ENCODE data around the gene EMC6.
A peak's percentile ranks its signal among the peaks of the same experiment; 100 is the strongest.

Gene EMC6

GRCh38 chr17:3681565-3681964, 13.0 kb downstream of the EMC6 start:
- intact Hi-C loops (cut with micrococcal nuclease) = no loop called here
- no peaks in the 10 kb centered on the region for H3K36me3 Mint-ChIP-seq (ENCODE audit: low read depth)
- no peak overlapping the region for H3K4me3 Mint-ChIP-seq
- peak overlapping the region; percentile 51 for H3K27ac Mint-ChIP-seq
- peaks cover 26% of the 10 kb centered on the region for H3K27me3 Mint-ChIP-seq
- H3K4me1 Mint-ChIP-seq (ENCODE audit: low read depth) = peaks cover 38% of the 10 kb centered on the region
- no peaks in the 10 kb centered on the region for H3K9me3 Mint-ChIP-seq

DNA sequence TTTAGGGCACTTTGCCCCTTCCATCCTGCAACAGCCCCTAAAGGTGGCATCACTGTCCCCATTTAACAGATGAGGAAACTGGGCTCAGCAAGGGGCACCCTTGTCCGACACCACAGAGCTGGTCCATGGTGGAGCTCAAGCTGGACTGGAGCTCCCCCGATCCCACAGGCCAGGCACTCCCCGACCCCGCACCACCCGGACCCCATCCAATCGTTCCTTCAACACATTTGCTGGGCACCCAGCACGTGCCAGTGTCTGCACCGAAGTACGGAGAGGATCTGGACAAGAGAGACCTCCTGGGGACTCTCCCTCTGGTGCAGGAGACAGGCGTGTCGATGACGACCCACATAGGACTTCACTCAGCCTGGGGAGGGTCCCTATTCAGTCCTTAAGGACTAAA, 13.4 kb downstream of the EMC6 start:
- H3K27ac Mint-ChIP-seq = peak overlapping the region; percentile 51

DNA sequence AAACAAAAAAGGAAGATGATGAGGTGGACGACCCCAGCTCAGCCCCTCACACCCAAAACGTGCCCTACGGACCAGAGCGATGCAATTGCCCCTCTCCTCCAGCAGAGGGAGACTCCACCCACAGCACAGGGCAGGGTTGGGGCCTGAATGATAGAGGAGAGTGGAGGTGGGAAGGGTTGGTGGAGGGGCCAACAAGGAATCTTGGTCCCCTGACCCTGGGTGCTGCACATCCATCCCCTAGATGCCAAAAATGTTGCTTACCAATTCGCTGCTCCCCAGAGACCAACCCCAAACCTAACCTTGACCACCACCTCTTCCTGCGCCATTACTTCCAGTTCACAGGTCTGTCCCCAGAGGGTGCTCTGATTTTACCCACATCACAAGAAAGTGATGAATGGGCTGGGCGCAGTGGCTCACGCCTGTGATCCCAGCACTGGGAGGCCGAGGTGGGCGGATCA, 14.5 kb downstream of the EMC6 start:
- intact Hi-C loops (cut with micrococcal nuclease) = loop anchor here (2.0 kb wide), 1 partner anchor 50 kb away; no protein-coding TSS in a partner anchor
- peaks cover 38% of the 10 kb centered on the region for H3K4me1 Mint-ChIP-seq (ENCODE audit: low read depth)
- no peak overlapping the region for H3K4me3 Mint-ChIP-seq
- H3K27me3 Mint-ChIP-seq = peaks cover 25% of the 10 kb centered on the region
- no peaks in the 10 kb centered on the region for H3K9me3 Mint-ChIP-seq
- no peak overlapping the region for H3K27ac Mint-ChIP-seq
- no peaks in the 10 kb centered on the region for H3K36me3 Mint-ChIP-seq (ENCODE audit: low read depth)

More for the DNA sequence above, 13.4 kb downstream of the EMC6 start:
- Mint-ChIP-seq H3K9me3 (no peaks in the 10 kb centered on the region), H3K4me1 (ENCODE audit: low read depth) (peaks cover 38% of the 10 kb centered on the region), H3K27me3 (peaks cover 26% of the 10 kb centered on the region), H3K36me3 (ENCODE audit: low read depth) (no peaks in the 10 kb centered on the region), H3K4me3 (no peak overlapping the region)
- intact Hi-C loops (cut with micrococcal nuclease) = loop anchor here (2.0 kb wide), 1 partner anchor 51 kb away; no protein-coding TSS in a partner anchor

DNA sequence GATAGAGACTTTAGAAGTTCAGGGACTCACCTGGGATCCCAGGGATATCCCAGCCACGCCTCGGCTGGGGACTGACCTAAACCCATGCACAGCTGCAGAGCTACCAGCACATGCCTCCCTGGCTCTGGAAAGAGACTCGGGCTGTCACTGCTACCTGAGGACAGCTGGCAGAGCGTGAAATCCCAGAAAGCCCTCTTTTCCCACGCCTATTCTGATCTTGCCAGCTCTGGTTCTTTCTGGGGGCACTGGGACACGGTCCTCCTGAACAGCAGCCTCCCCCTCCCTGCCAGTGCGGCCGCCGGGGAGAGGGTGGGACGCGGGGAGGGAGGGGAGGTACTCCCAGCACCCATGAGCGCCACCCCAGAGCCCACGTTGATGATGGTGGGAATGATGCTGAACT, 16.6 kb downstream of the EMC6 start:
- Mint-ChIP-seq H3K27ac (no peak overlapping the region), H3K36me3 (ENCODE audit: low read depth) (no peaks in the 10 kb centered on the region), H3K4me3 (no peak overlapping the region), H3K27me3 (peaks cover 25% of the 10 kb centered on the region), H3K4me1 (ENCODE audit: low read depth) (peaks cover 21% of the 10 kb centered on the region), H3K9me3 (no peaks in the 10 kb centered on the region)
- intact Hi-C loops (cut with micrococcal nuclease) = no loop called here

- peaks cover 2% of the 10 kb centered on the region for H3K4me1 Mint-ChIP-seq (ENCODE audit: low read depth)
- H3K27me3 Mint-ChIP-seq = peaks cover 22% of the 10 kb centered on the region
- H3K27ac Mint-ChIP-seq = no peak overlapping the region
- no peaks in the 10 kb centered on the region for H3K9me3 Mint-ChIP-seq
- no peak overlapping the region for H3K4me3 Mint-ChIP-seq
- intact Hi-C loops (cut with micrococcal nuclease) = no loop called here
- no peaks in the 10 kb centered on the region for H3K36me3 Mint-ChIP-seq (ENCODE audit: low read depth)
Measured at GRCh38 chr17:3688027-3688553, 19.5 kb downstream of the EMC6 start.

GRCh38 chr17:3688852-3689261, 20.2 kb downstream of the EMC6 start:
- Mint-ChIP-seq H3K4me3 (no peak overlapping the region), H3K4me1 (ENCODE audit: low read depth) (no peaks in the 10 kb centered on the region), H3K27me3 (peaks cover 20% of the 10 kb centered on the region), H3K9me3 (no peaks in the 10 kb centered on the region), H3K36me3 (ENCODE audit: low read depth) (no peaks in the 10 kb centered on the region), H3K27ac (no peak overlapping the region)
- intact Hi-C loops (cut with micrococcal nuclease) = no loop called here

DNA sequence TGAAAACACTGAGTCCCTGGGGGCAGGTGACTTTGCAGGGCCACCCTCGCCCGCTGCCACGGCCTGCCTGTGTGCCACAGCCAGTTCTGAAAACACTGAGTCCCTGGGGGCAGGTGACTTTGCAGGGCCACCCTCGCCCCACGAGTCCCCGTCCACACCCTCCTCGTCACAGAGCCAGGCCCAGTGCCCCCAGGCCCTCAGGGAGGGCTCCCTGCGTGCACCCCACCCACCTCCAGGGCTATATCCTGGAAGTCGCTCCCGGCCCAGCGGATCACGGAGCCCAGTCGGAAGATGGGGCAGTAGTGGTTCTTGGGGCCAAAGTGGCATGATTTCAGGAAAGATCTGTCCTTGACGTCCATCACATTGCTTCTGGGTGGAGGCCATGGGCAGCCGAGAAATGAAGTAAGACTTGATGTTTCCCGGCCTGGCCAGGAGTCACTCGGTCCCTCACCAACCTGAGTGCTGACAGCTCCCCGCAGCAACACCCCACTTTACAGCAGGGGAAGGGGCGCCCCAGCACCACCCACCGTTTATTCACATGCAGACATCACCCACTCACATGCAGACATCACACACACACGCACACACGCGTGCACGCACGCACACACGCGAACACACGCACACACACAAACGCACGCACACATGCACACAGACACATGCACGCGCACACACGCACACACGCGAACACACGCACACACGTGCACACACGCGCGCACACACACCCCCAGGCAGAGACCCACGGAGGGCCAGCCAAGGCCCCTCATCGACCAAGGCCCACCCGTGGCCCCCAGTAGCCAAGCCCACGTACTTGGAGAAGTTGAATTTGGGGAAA, 20.9 kb downstream of the EMC6 start:
- intact Hi-C loops (cut with micrococcal nuclease) = no loop called here
- H3K27ac Mint-ChIP-seq = no peak overlapping the region
- H3K27me3 Mint-ChIP-seq = peaks cover 21% of the 10 kb centered on the region
- H3K4me1 Mint-ChIP-seq (ENCODE audit: low read depth) = peaks cover under 1% of the 10 kb centered on the region
- no peaks in the 10 kb centered on the region for H3K36me3 Mint-ChIP-seq (ENCODE audit: low read depth)
- H3K4me3 Mint-ChIP-seq = no peak overlapping the region
- no peaks in the 10 kb centered on the region for H3K9me3 Mint-ChIP-seq

- H3K36me3 Mint-ChIP-seq (ENCODE audit: low read depth) = no peaks in the 10 kb centered on the region
- H3K27ac Mint-ChIP-seq = no peak overlapping the region
- intact Hi-C loops (cut with micrococcal nuclease) = no loop called here
- no peaks in the 10 kb centered on the region for H3K9me3 Mint-ChIP-seq
- peaks cover 23% of the 10 kb centered on the region for H3K27me3 Mint-ChIP-seq
- H3K4me1 Mint-ChIP-seq (ENCODE audit: low read depth) = peaks cover 8% of the 10 kb centered on the region
- H3K4me3 Mint-ChIP-seq = no peak overlapping the region
Measured at GRCh38 chr17:3690094-3690715, 21.6 kb downstream of the EMC6 start.

DNA sequence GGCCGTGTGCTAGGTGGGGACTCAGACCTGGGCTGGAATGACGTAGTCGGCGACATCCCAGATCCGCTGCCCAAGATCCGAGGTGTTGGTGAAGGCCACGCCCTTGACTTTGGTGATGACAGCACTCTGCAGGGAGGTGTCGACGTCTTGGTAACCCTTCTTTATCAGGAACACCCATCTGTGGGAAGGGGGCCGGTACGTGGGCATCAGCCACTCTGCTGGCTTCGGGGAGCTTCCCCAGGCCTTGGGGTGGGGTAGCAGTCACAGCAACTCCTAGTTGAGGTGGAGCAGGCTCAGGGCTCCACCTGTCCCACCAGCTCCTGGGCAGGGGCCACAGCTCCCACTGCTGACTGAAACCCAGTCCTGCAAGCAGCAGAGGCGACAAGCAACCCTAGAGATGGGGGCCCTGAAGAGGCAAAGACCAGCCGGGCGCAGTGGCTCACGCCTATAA, 23.0 kb downstream of the EMC6 start:
- Mint-ChIP-seq H3K27ac (no peak overlapping the region), H3K4me1 (ENCODE audit: low read depth) (peaks cover 20% of the 10 kb centered on the region), H3K4me3 (no peak overlapping the region), H3K27me3 (peaks cover 28% of the 10 kb centered on the region), H3K36me3 (ENCODE audit: low read depth) (no peaks in the 10 kb centered on the region), H3K9me3 (no peaks in the 10 kb centered on the region)
- intact Hi-C loops (cut with micrococcal nuclease) = no loop called here

GRCh38 chr17:3692346-3692745, 23.7 kb downstream of the EMC6 start:
- H3K4me3 Mint-ChIP-seq = no peak overlapping the region
- H3K27ac Mint-ChIP-seq = no peak overlapping the region
- peaks cover 33% of the 10 kb centered on the region for H3K27me3 Mint-ChIP-seq
- intact Hi-C loops (cut with micrococcal nuclease) = no loop called here
- no peaks in the 10 kb centered on the region for H3K9me3 Mint-ChIP-seq
- no peaks in the 10 kb centered on the region for H3K36me3 Mint-ChIP-seq (ENCODE audit: low read depth)
- H3K4me1 Mint-ChIP-seq (ENCODE audit: low read depth) = peaks cover 20% of the 10 kb centered on the region

DNA sequence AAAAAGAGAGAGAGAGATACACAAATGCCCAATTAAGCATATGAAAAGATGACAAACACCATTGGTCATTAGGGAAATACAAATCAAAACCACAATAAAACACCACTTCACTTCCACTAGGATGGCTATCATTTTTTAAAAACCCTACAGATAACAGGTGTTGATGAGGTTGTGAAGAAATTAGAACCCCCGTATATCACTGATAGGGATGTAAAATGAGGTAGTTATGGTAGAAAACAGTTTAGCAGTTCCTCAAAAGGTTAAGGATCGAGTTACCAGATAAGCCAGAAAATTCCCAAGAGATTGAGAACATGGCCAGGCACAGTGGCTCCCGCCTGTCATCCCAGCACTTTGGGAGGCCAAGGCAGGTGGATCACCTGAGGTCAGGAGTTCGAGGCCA, 24.5 kb downstream of the EMC6 start:
- Mint-ChIP-seq H3K4me1 (ENCODE audit: low read depth) (peaks cover 20% of the 10 kb centered on the region), H3K4me3 (no peak overlapping the region), H3K36me3 (ENCODE audit: low read depth) (no peaks in the 10 kb centered on the region), H3K27ac (no peak overlapping the region), H3K27me3 (peaks cover 40% of the 10 kb centered on the region), H3K9me3 (no peaks in the 10 kb centered on the region)
- intact Hi-C loops (cut with micrococcal nuclease) = no loop called here

- Mint-ChIP-seq H3K36me3 (ENCODE audit: low read depth) (no peaks in the 10 kb centered on the region), H3K9me3 (no peaks in the 10 kb centered on the region), H3K27me3 (peaks cover 45% of the 10 kb centered on the region), H3K4me1 (ENCODE audit: low read depth) (peaks cover 20% of the 10 kb centered on the region), H3K4me3 (no peak overlapping the region), H3K27ac (no peak overlapping the region)
- intact Hi-C loops (cut with micrococcal nuclease) = no loop called here
Measured at GRCh38 chr17:3693829-3694231, 25.2 kb downstream of the EMC6 start.

- Mint-ChIP-seq H3K27me3 (peaks cover 45% of the 10 kb centered on the region), H3K4me1 (ENCODE audit: low read depth) (peaks cover 25% of the 10 kb centered on the region), H3K4me3 (peak overlapping the region; percentile 70), H3K27ac (no peak overlapping the region), H3K36me3 (ENCODE audit: low read depth) (no peaks in the 10 kb centered on the region), H3K9me3 (no peaks in the 10 kb centered on the region)
- intact Hi-C loops (cut with micrococcal nuclease) = no loop called here
Measured at GRCh38 chr17:3695129-3695722, 26.6 kb downstream of the EMC6 start.
